Caco-2 (cell line): Measurements from ENCODE around the gene SELENOS. TPM values are rescaled to one million over a fixed set of nuclear protein-coding genes. Genes with fewer than 3 reads are reported as not detected.

Experiments
- BruUV-seq: library from RNA; stranded (reverse); fragments of 400-500 nt; replicated peaks from 2 replicates; lab custom pipeline; 2021; lab: Mats Ljungman, UMichigan
- CTCF ChIA-PET: fragments of 300-600 bp; sonication (Branson Sonifier 250); formaldehyde crosslinking; loops from one replicate; lab custom pipeline; 2022; ENCODE audit warnings: antibody characterized with exemption; lab: Charles Lee
- POLR2A ChIA-PET: fragments of 300-600 bp; sonication (Branson Sonifier 250); formaldehyde crosslinking; loops from one replicate; lab custom pipeline; 2022; ENCODE audit warnings: antibody characterized with exemption; lab: Charles Lee
- DNase-seq, 2 experiments: peaks; one replicate each; pipeline versions ENCODE4 v3.0.0 to v3.0.0-alpha.2; 2020 to 2022
- H3K27me3 ChIP-seq: replicated peaks from 2 replicates; pipeline ENCODE4 v1.6.0; 2011; ENCODE audit warnings: low read length; ENCODE audit not compliant: control insufficient read depth, insufficient read depth
- H3K36me3 ChIP-seq: 2 replicates; pipeline ENCODE4 v1.5.1; 2011; ENCODE audit warnings: low read length; ENCODE audit not compliant: control insufficient read depth, insufficient read depth
- H3K4me1 ChIP-seq: fragments of 250-450 bp; sonication (Bioruptor Pico); 2 replicates; pipeline ENCODE4 v1.5.1; 2020; ENCODE audit warnings: mild to moderate bottlenecking
- H3K4me3 ChIP-seq: 2 replicates; pipeline ENCODE4 v1.5.1; 2011; ENCODE audit warnings: low read depth, mild to moderate bottlenecking, control low read depth, low read length
- H3K9me3 ChIP-seq: fragments of 250-450 bp; sonication (Bioruptor Pico); 2 replicates; pipeline ENCODE4 v1.5.1; 2020; ENCODE audit warnings: mild to moderate bottlenecking, moderate library complexity
- H3K27ac Mint-ChIP-seq: one replicate; pipeline ENCODE4 v1.8.0; 2022; ENCODE audit warnings: mixed read lengths; ENCODE audit not compliant: unreplicated experiment
- H3K27me3 Mint-ChIP-seq: one replicate; pipeline ENCODE4 v1.8.0; 2022; ENCODE audit warnings: mixed read lengths; ENCODE audit not compliant: insufficient read depth, unreplicated experiment
- H3K36me3 Mint-ChIP-seq: one replicate; pipeline ENCODE4 v1.8.0; 2022; ENCODE audit warnings: mild to moderate bottlenecking, mixed read lengths; ENCODE audit not compliant: insufficient read depth, unreplicated experiment
- H3K4me1 Mint-ChIP-seq: one replicate; pipeline ENCODE4 v1.8.0; 2022; ENCODE audit warnings: low read depth, mixed read lengths; ENCODE audit not compliant: unreplicated experiment
- H3K4me3 Mint-ChIP-seq: one replicate; pipeline ENCODE4 v1.8.0; 2022; ENCODE audit warnings: mild to moderate bottlenecking, moderate library complexity, mixed read lengths; ENCODE audit not compliant: unreplicated experiment
- H3K9me3 Mint-ChIP-seq: one replicate; pipeline ENCODE4 v1.8.0; 2022; ENCODE audit warnings: mixed read lengths; ENCODE audit not compliant: unreplicated experiment
- intact Hi-C: fragments of 100-400 bp; cut with micrococcal nuclease; formaldehyde crosslinking; loops from one replicate; pipeline ENCODE4 v1.10.0; 2022; ENCODE audit not compliant: unreplicated experiment
- total RNA-seq: library from RNA; stranded (reverse); gene quantifications from 2 replicates; pipeline ENCODE4 v1.2.3, GENCODE V29; 2022
- TF ChIP-seq, protein P1 (sequence below), 2 experiments: fragments of 200-600 bp in 1 of 2; IDR thresholded peaks; 1 replicate in 1 of 2; 2 replicates in 1 of 2; pipeline versions ENCODE4 v1.5.1 to v1.8.0; 2011 to 2022; ENCODE audit warnings: antibody characterized with exemption in 1 of 2, control low read depth in 1 of 2, inconsistent platforms in 1 of 2, low read depth in 1 of 2, low read length in 1 of 2, mild to moderate bottlenecking in 1 of 2, moderate library complexity in 1 of 2; ENCODE audit not compliant: insufficient read depth in 1 of 2, severe bottlenecking in 1 of 2, unreplicated experiment in 1 of 2

SELENOS gene
- total RNA-seq, 1 experiment from 2014 or later, result 71.3 TPM

DNA sequence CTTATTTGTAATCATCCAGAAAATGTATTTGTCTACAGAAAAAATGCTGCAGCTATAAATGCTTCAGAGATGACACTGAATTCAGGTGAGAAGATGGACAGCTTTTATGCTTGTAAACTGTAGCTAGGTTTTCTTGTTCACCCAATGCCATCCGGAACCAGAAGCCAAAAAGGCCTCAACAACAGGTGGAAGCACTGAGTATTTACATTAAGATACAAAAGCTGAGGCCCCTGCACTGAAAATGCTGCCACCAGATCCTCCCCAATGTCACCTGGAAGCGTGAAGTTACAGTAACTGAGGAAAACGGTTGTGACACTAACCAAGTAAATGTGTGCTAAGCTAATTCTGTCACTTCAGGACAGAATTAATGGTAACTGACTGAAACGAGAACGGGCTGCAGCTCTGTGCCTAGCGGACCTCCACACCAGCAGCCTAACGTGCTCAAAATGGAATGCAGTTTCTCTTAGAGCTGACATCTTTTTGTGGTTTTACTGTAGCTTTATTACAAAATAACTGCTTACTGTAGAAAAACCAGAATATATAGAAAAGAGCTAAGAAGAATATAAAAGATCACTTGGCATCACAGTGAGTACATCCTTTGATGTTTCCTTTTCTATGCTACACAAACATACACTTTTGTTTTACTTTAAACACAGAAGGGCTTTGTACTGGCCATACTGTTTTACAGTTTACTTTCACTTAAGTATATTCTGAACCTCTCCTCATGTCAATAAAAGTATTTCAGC lies 33.1 kb downstream of the SELENOS start:
- Mint-ChIP-seq H3K4me1 (peaks cover 7% of the 10 kb centered on the region), H3K4me3 (no peak overlapping the region), H3K9me3 (no peaks in the 10 kb centered on the region), H3K27ac (no peak overlapping the region), H3K27me3 (no peaks in the 10 kb centered on the region), H3K36me3 (peaks cover 11% of the 10 kb centered on the region)
- Histone ChIP-seq H3K27me3 (no peaks in the 10 kb centered on the region), H3K36me3 (no peaks in the 10 kb centered on the region), H3K4me1 (no peaks in the 10 kb centered on the region), H3K9me3 (no peaks in the 10 kb centered on the region), H3K4me3 (no peak overlapping the region)
- CTCF ChIA-PET, result interaction anchor here (0.6 to 1.4 kb wide), 4 partner anchors 8 to 564 kb away, joined by 3 read pairs; no protein-coding TSS in a partner anchor
- TF ChIP-seq, protein P1, sequence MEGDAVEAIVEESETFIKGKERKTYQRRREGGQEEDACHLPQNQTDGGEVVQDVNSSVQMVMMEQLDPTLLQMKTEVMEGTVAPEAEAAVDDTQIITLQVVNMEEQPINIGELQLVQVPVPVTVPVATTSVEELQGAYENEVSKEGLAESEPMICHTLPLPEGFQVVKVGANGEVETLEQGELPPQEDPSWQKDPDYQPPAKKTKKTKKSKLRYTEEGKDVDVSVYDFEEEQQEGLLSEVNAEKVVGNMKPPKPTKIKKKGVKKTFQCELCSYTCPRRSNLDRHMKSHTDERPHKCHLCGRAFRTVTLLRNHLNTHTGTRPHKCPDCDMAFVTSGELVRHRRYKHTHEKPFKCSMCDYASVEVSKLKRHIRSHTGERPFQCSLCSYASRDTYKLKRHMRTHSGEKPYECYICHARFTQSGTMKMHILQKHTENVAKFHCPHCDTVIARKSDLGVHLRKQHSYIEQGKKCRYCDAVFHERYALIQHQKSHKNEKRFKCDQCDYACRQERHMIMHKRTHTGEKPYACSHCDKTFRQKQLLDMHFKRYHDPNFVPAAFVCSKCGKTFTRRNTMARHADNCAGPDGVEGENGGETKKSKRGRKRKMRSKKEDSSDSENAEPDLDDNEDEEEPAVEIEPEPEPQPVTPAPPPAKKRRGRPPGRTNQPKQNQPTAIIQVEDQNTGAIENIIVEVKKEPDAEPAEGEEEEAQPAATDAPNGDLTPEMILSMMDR (IDR thresholded peaks at IDR 0.05; ENCODE audit: insufficient read depth in 1 of 2, low read depth in 1 of 2, low read length in 1 of 2, severe bottlenecking in 1 of 2, unreplicated experiment in 1 of 2), result no peak
- POLR2A ChIA-PET, result no interaction called here
- intact Hi-C loops, result no loop called here
- BruUV-seq, result no TSS peak
- no peak for DNase-seq

DNA sequence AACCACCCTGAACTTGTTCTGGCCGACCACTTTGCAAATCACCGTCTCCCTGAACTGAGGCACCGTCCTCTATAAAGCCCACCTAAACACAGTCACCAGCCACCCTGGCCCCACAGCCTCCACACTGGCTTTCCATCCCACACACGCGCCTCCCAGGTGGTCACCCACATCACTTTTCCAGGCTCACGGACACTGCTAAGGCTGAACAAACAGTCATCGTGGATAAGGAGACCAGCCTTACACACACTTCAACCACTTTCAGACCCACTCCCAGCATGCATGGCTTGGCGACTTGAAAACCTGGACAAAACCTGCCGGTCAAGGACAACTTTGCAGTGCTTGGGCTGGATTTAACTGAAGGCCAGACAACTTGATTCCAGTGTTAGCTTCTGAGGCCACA lies 33.9 kb downstream of the SELENOS start:
- Mint-ChIP-seq H3K4me3 (no peak overlapping the region), H3K36me3 (peaks cover 11% of the 10 kb centered on the region), H3K27ac (no peak overlapping the region), H3K27me3 (no peaks in the 10 kb centered on the region), H3K9me3 (no peaks in the 10 kb centered on the region), H3K4me1 (peaks cover 7% of the 10 kb centered on the region)
- H3K36me3 ChIP-seq, result no peaks in the 10 kb centered on the region
- CTCF ChIA-PET, result interaction anchor here (1.4 kb wide), 1 partner anchor 15 kb away, joined by 3 read pairs; no protein-coding TSS in a partner anchor
- no peaks in the 10 kb centered on the region for H3K27me3 ChIP-seq
- no peak for DNase-seq
- intact Hi-C loops, result no loop called here
- no peaks in the 10 kb centered on the region for H3K4me1 ChIP-seq
- TF ChIP-seq, protein P1 (IDR thresholded peaks at IDR 0.05; ENCODE audit: insufficient read depth in 1 of 2, low read depth in 1 of 2, low read length in 1 of 2, severe bottlenecking in 1 of 2, unreplicated experiment in 1 of 2), result no peak
- H3K4me3 ChIP-seq, result no peak overlapping the region
- BruUV-seq, result no TSS peak
- POLR2A ChIA-PET, result no interaction called here
- no peaks in the 10 kb centered on the region for H3K9me3 ChIP-seq

DNA sequence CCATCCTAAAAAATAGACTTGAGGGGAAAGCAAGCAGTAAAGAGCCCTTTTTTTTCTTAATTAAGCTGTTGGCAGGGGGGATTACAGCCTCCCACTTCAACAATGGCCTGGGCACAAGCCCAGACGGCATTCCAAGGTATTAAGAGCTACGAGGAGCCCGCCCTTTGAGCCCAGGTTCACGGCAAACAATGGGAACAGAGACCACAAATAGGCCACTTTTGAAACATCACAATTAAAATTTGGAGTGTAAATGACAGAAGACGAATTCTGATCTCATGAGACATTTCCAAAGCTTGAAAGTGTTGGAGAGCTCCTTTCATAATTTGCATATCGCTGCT lies 34.3 kb downstream of the SELENOS start:
- POLR2A ChIA-PET, result no interaction called here
- Mint-ChIP-seq H3K9me3 (no peaks in the 10 kb centered on the region), H3K36me3 (peaks cover 11% of the 10 kb centered on the region), H3K4me3 (no peak overlapping the region), H3K4me1 (peaks cover 7% of the 10 kb centered on the region), H3K27ac (no peak overlapping the region), H3K27me3 (no peaks in the 10 kb centered on the region)
- Histone ChIP-seq H3K9me3 (no peaks in the 10 kb centered on the region), H3K27me3 (no peaks in the 10 kb centered on the region), H3K36me3 (no peaks in the 10 kb centered on the region), H3K4me3 (no peak overlapping the region), H3K4me1 (no peaks in the 10 kb centered on the region)
- intact Hi-C loops, result no loop called here
- DNase-seq, result no peak
- TF ChIP-seq, protein P1 (IDR thresholded peaks at IDR 0.05; ENCODE audit: insufficient read depth in 1 of 2, low read depth in 1 of 2, low read length in 1 of 2, severe bottlenecking in 1 of 2, unreplicated experiment in 1 of 2), result no peak
- no TSS peak for BruUV-seq
- CTCF ChIA-PET, result no interaction called here
